ENCODE results near the gene LAMB4. TPM values are rescaled to one million over a fixed set of nuclear protein-coding genes. Genes with fewer than 3 reads are reported as not detected.

LAMB4 gene
- total RNA-seq, 1 experiment from 2014 or later, result not detected

GRCh38 chr7:108078691-108079090 is 51.5 kb downstream of the LAMB4 start:
- Histone ChIP-seq H2AFZ (ENCODE audit: low read length) (no peak overlapping the region), H3K9ac (ENCODE audit: low read length) (no peak overlapping the region), H3K27ac (ENCODE audit: low read length) (no peak overlapping the region), H3K9me3 (ENCODE audit: low read length) (no peaks in the 10 kb centered on the region), H3K4me1 (ENCODE audit: low read length) (no peaks in the 10 kb centered on the region), H3K36me3 (ENCODE audit: insufficient read depth, low read length) (no peaks in the 10 kb centered on the region), H3K27me3 (ENCODE audit: low read length) (no peaks in the 10 kb centered on the region), H3K4me2 (ENCODE audit: low read depth, low read length, poor library complexity, severe bottlenecking) (no peak overlapping the region), H3K79me2 (ENCODE audit: low read length) (no peaks in the 10 kb centered on the region), H3K4me3 (ENCODE audit: low read length) (no peak overlapping the region), H3K9me2 (replicated peaks; ENCODE audit: insufficient read depth, low read length) (no peaks in the 10 kb centered on the region), H4K20me1 (ENCODE audit: insufficient read depth, low read depth, low read length) (no peaks in the 10 kb centered on the region)
- no peak for DNase-seq

GRCh38 chr7:108078211-108078673 is 51.9 kb downstream of the LAMB4 start:
- no peak overlapping the region for H3K27ac ChIP-seq (ENCODE audit: low read length)
- no peak overlapping the region for H2AFZ ChIP-seq (ENCODE audit: low read length)
- H3K9ac ChIP-seq (ENCODE audit: low read length), result no peak overlapping the region
- no peak overlapping the region for H3K4me2 ChIP-seq (ENCODE audit: low read depth, low read length, poor library complexity, severe bottlenecking)
- no peaks in the 10 kb centered on the region for H3K9me2 ChIP-seq (replicated peaks; ENCODE audit: insufficient read depth, low read length)
- no peaks in the 10 kb centered on the region for H3K4me1 ChIP-seq (ENCODE audit: low read length)
- no peaks in the 10 kb centered on the region for H3K27me3 ChIP-seq (ENCODE audit: low read length)
- no peaks in the 10 kb centered on the region for H3K36me3 ChIP-seq (ENCODE audit: insufficient read depth, low read length)
- H3K79me2 ChIP-seq (ENCODE audit: low read length), result no peaks in the 10 kb centered on the region
- H3K9me3 ChIP-seq (ENCODE audit: low read length), result no peaks in the 10 kb centered on the region
- no peaks in the 10 kb centered on the region for H4K20me1 ChIP-seq (ENCODE audit: insufficient read depth, low read depth, low read length)
- DNase-seq, result no peak
- no peak overlapping the region for H3K4me3 ChIP-seq (ENCODE audit: low read length)

DNA sequence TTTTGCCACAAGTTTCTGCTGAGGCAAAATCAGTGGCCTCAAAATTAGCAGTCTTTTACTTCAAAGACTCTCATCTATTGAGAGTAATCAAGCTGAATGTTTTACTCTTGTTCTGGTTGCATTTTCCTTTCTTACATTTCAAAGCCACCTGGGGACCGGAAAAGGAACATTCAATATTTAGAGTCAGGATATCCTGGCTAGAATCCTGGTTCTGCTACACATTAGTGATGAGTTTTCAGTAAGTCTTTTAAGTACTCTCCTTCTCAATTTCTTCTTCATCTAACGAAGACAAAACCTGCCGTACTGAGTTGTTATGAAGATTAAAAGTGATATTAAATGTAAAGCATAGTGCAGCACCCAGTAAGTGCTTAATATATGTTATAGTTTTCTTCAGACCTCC is 52.5 kb downstream of the LAMB4 start:
- no peak overlapping the region for H3K9ac ChIP-seq (ENCODE audit: low read length)
- H2AFZ ChIP-seq (ENCODE audit: low read length), result no peak overlapping the region
- H3K4me3 ChIP-seq (ENCODE audit: low read length), result no peak overlapping the region

GRCh38 chr7:108076156-108076555 is 54.0 kb downstream of the LAMB4 start:
- no peak overlapping the region for H2AFZ ChIP-seq (ENCODE audit: low read length)
- H3K9me2 ChIP-seq (replicated peaks; ENCODE audit: insufficient read depth, low read length), result no peaks in the 10 kb centered on the region
- no peaks in the 10 kb centered on the region for H3K9me3 ChIP-seq (ENCODE audit: low read length)

More for the DNA sequence above, 52.5 kb downstream of the LAMB4 start:
- no peaks in the 10 kb centered on the region for H3K4me1 ChIP-seq (ENCODE audit: low read length)
- no peak overlapping the region for H3K27ac ChIP-seq (ENCODE audit: low read length)
- H3K36me3 ChIP-seq (ENCODE audit: insufficient read depth, low read length), result no peaks in the 10 kb centered on the region
- DNase-seq, result no peak
- no peaks in the 10 kb centered on the region for H3K9me2 ChIP-seq (replicated peaks; ENCODE audit: insufficient read depth, low read length)
- no peak overlapping the region for H3K4me2 ChIP-seq (ENCODE audit: low read depth, low read length, poor library complexity, severe bottlenecking)
- H3K79me2 ChIP-seq (ENCODE audit: low read length), result no peaks in the 10 kb centered on the region
- no peaks in the 10 kb centered on the region for H4K20me1 ChIP-seq (ENCODE audit: insufficient read depth, low read depth, low read length)
- H3K27me3 ChIP-seq (ENCODE audit: low read length), result no peaks in the 10 kb centered on the region
- no peaks in the 10 kb centered on the region for H3K9me3 ChIP-seq (ENCODE audit: low read length)

DNA sequence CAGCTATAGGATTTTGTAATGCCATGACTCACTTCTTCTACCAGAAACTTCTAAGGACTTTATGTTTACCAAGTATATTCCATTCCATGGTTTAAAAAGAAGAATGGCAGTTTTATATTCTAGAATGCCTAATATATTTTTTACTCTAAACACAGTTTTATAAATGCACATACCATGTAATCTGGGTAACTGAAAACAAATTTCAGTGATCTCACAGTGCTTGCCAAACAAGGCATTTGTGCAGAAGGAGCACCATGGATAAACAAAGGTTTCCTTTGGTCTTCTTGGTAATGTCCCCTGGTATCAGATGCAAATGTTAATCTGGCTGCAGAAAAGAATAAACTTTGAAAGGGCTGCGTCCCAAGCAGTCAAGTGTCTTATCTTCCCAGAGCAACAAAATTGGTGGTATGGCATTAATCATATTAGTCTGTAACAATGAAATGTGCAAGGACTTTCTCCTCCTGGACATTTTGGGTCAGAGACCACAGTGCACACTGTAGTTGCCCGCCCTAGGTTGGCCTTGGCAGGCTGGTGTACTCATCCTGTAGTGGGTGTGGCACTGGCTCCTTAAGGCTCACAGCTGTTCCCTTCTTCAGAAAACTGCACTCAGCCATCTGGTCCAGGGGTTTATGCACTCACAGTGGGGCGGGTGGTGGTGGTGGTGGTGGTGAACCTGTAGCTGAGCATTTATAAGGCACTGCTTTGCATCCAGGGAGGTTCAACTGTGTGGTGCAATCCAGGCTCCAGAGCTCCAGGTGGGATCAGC is 56.7 kb downstream of the LAMB4 start:
- no peak overlapping the region for H2AFZ ChIP-seq (ENCODE audit: low read length)
- no peaks in the 10 kb centered on the region for H3K36me3 ChIP-seq (ENCODE audit: insufficient read depth, low read length)
- H3K9ac ChIP-seq (ENCODE audit: low read length), result no peak overlapping the region
- no peaks in the 10 kb centered on the region for H3K79me2 ChIP-seq (ENCODE audit: low read length)
- H3K27ac ChIP-seq (ENCODE audit: low read length), result no peak overlapping the region
- no peaks in the 10 kb centered on the region for H3K27me3 ChIP-seq (ENCODE audit: low read length)
- DNase-seq, result no peak
- no peak overlapping the region for H3K4me2 ChIP-seq (ENCODE audit: low read depth, low read length, poor library complexity, severe bottlenecking)
- no peaks in the 10 kb centered on the region for H4K20me1 ChIP-seq (ENCODE audit: insufficient read depth, low read depth, low read length)
- no peaks in the 10 kb centered on the region for H3K9me3 ChIP-seq (ENCODE audit: low read length)
- no peaks in the 10 kb centered on the region for H3K9me2 ChIP-seq (replicated peaks; ENCODE audit: insufficient read depth, low read length)
- no peak overlapping the region for H3K4me3 ChIP-seq (ENCODE audit: low read length)
- no peaks in the 10 kb centered on the region for H3K4me1 ChIP-seq (ENCODE audit: low read length)

More at GRCh38 chr7:108076156-108076555, 54.0 kb downstream of the LAMB4 start:
- Histone ChIP-seq H3K4me3 (ENCODE audit: low read length) (no peak overlapping the region), H3K27ac (ENCODE audit: low read length) (no peak overlapping the region), H4K20me1 (ENCODE audit: insufficient read depth, low read depth, low read length) (no peaks in the 10 kb centered on the region), H3K36me3 (ENCODE audit: insufficient read depth, low read length) (no peaks in the 10 kb centered on the region), H3K4me2 (ENCODE audit: low read depth, low read length, poor library complexity, severe bottlenecking) (no peak overlapping the region), H3K27me3 (ENCODE audit: low read length) (no peaks in the 10 kb centered on the region), H3K79me2 (ENCODE audit: low read length) (no peaks in the 10 kb centered on the region), H3K9ac (ENCODE audit: low read length) (no peak overlapping the region), H3K4me1 (ENCODE audit: low read length) (no peaks in the 10 kb centered on the region)
- no peak for DNase-seq

DNA sequence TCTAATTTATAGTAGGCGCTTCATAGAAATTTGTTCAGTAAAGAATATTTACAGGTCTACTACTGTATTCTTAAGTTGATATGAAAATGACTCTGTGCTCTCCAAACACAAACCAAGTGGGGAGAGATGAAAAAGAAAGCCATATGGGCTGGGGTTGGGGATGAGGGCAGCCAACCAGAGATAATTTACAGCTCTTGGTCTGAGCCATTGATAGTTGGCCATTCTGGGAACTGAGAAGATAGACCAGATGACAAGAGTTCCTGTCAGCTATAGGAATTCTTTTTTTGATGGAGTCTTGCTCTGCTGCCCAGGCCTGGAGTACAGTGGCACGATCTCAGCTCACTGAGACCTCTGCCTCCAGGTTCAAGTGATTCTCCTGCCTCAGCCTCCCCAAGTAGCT is 57.4 kb downstream of the LAMB4 start:
- no peaks in the 10 kb centered on the region for H3K4me1 ChIP-seq (ENCODE audit: low read length)
- H2AFZ ChIP-seq (ENCODE audit: low read length), result no peak overlapping the region
- no peaks in the 10 kb centered on the region for H3K27me3 ChIP-seq (ENCODE audit: low read length)
- H3K9ac ChIP-seq (ENCODE audit: low read length), result no peak overlapping the region
- H3K9me2 ChIP-seq (replicated peaks; ENCODE audit: insufficient read depth, low read length), result no peaks in the 10 kb centered on the region
- H3K9me3 ChIP-seq (ENCODE audit: low read length), result no peaks in the 10 kb centered on the region
- H3K27ac ChIP-seq (ENCODE audit: low read length), result no peak overlapping the region
- no peak for DNase-seq
- H3K4me2 ChIP-seq (ENCODE audit: low read depth, low read length, poor library complexity, severe bottlenecking), result no peak overlapping the region
- H4K20me1 ChIP-seq (ENCODE audit: insufficient read depth, low read depth, low read length), result no peaks in the 10 kb centered on the region
- H3K4me3 ChIP-seq (ENCODE audit: low read length), result no peak overlapping the region
- H3K36me3 ChIP-seq (ENCODE audit: insufficient read depth, low read length), result no peaks in the 10 kb centered on the region
- H3K79me2 ChIP-seq (ENCODE audit: low read length), result no peaks in the 10 kb centered on the region

GRCh38 chr7:108072116-108072515 is 58.0 kb downstream of the LAMB4 start:
- no peaks in the 10 kb centered on the region for H3K27me3 ChIP-seq (ENCODE audit: low read length)
- DNase-seq, result no peak

GRCh38 chr7:108071551-108071950 is 58.6 kb downstream of the LAMB4 start:
- no peaks in the 10 kb centered on the region for H3K27me3 ChIP-seq (ENCODE audit: low read length)
- H3K79me2 ChIP-seq (ENCODE audit: low read length), result no peaks in the 10 kb centered on the region
- no peak overlapping the region for H3K9ac ChIP-seq (ENCODE audit: low read length)
- no peaks in the 10 kb centered on the region for H4K20me1 ChIP-seq (ENCODE audit: insufficient read depth, low read depth, low read length)
- H2AFZ ChIP-seq (ENCODE audit: low read length), result no peak overlapping the region
- H3K9me3 ChIP-seq (ENCODE audit: low read length), result no peaks in the 10 kb centered on the region
- H3K36me3 ChIP-seq (ENCODE audit: insufficient read depth, low read length), result no peaks in the 10 kb centered on the region
- H3K4me3 ChIP-seq (ENCODE audit: low read length), result no peak overlapping the region
- DNase-seq, result no peak
- no peak overlapping the region for H3K4me2 ChIP-seq (ENCODE audit: low read depth, low read length, poor library complexity, severe bottlenecking)
- H3K4me1 ChIP-seq (ENCODE audit: low read length), result no peaks in the 10 kb centered on the region
- H3K9me2 ChIP-seq (replicated peaks; ENCODE audit: insufficient read depth, low read length), result no peaks in the 10 kb centered on the region
- H3K27ac ChIP-seq (ENCODE audit: low read length), result no peak overlapping the region

More at GRCh38 chr7:108072116-108072515, 58.0 kb downstream of the LAMB4 start:
- Histone ChIP-seq H3K9me2 (replicated peaks; ENCODE audit: insufficient read depth, low read length) (no peaks in the 10 kb centered on the region), H3K4me2 (ENCODE audit: low read depth, low read length, poor library complexity, severe bottlenecking) (no peak overlapping the region), H3K4me3 (ENCODE audit: low read length) (no peak overlapping the region), H3K27ac (ENCODE audit: low read length) (no peak overlapping the region), H3K9me3 (ENCODE audit: low read length) (no peaks in the 10 kb centered on the region), H3K79me2 (ENCODE audit: low read length) (no peaks in the 10 kb centered on the region), H3K4me1 (ENCODE audit: low read length) (no peaks in the 10 kb centered on the region), H2AFZ (ENCODE audit: low read length) (no peak overlapping the region), H4K20me1 (ENCODE audit: insufficient read depth, low read depth, low read length) (no peaks in the 10 kb centered on the region), H3K9ac (ENCODE audit: low read length) (no peak overlapping the region), H3K36me3 (ENCODE audit: insufficient read depth, low read length) (no peaks in the 10 kb centered on the region)
